GM19395 (cell line): ENCODE measurements around the gene RAP1GAP2.
A peak's percentile ranks its signal among the peaks of the same experiment; 100 is the strongest.
"Not testable (repeated sequence)": the region's sequence is repeated elsewhere in the genome, so short reads cannot be mapped to it uniquely, and the experiment has no call there.

Source experiments
- ATAC-seq: cut with Tn5 transposase; IDR thresholded peaks from one replicate; pipeline ENCODE4 v1.9.1; 2021; ENCODE audit warnings: mild to moderate bottlenecking, moderate library complexity; ENCODE audit not compliant: unreplicated experiment

RAP1GAP2 gene

GRCh38 chr17:2785376-2785775, 10.9 kb upstream of the RAP1GAP2 start:
- not testable (repeated sequence) for ATAC-seq

- ATAC-seq, result peak; percentile 76
Measured at GRCh38 chr17:2786176-2786881, 9.9 kb upstream of the RAP1GAP2 start.

GRCh38 chr17:2789700-2790099, 6.5 kb upstream of the RAP1GAP2 start:
- ATAC-seq, result no peak

GRCh38 chr17:2792366-2793169, 3.7 kb upstream of the RAP1GAP2 start:
- no peak for ATAC-seq

GRCh38 chr17:2794111-2794803, 2.0 kb upstream of the RAP1GAP2 start:
- no peak for ATAC-seq

- ATAC-seq, result no peak
Measured at GRCh38 chr17:2795441-2796163, 636 bp upstream of the RAP1GAP2 start.

GRCh38 chr17:2797226-2797625, 988 bp downstream of the RAP1GAP2 start:
- no peak for ATAC-seq

GRCh38 chr17:2797637-2798036, 1.4 kb downstream of the RAP1GAP2 start:
- no peak for ATAC-seq

GRCh38 chr17:2798188-2798587, 1.9 kb downstream of the RAP1GAP2 start:
- no peak for ATAC-seq

GRCh38 chr17:2798678-2799077, 2.4 kb downstream of the RAP1GAP2 start:
- ATAC-seq, result no peak

- no peak for ATAC-seq
Measured at GRCh38 chr17:2799653-2800052, 3.4 kb downstream of the RAP1GAP2 start.

GRCh38 chr17:2800367-2800766, 4.1 kb downstream of the RAP1GAP2 start:
- ATAC-seq, result no peak

GRCh38 chr17:2801841-2802240, 5.6 kb downstream of the RAP1GAP2 start:
- ATAC-seq, result no peak

GRCh38 chr17:2802574-2802973, 6.3 kb downstream of the RAP1GAP2 start:
- no peak for ATAC-seq

GRCh38 chr17:2803386-2803785, 7.1 kb downstream of the RAP1GAP2 start:
- no peak for ATAC-seq

GRCh38 chr17:2803971-2804370, 7.7 kb downstream of the RAP1GAP2 start:
- ATAC-seq, result no peak

GRCh38 chr17:2804912-2805311, 8.7 kb downstream of the RAP1GAP2 start:
- ATAC-seq, result no peak

- ATAC-seq, result no peak
Measured at GRCh38 chr17:2805961-2806360, 9.7 kb downstream of the RAP1GAP2 start.

GRCh38 chr17:2808367-2809335, 12.4 kb downstream of the RAP1GAP2 start:
- ATAC-seq, result no peak

- no peak for ATAC-seq
Measured at GRCh38 chr17:2809337-2809736, 13.1 kb downstream of the RAP1GAP2 start.
